Measurements from ENCODE around the gene USP13. TPM values are rescaled to one million over a fixed set of nuclear protein-coding genes. Genes with fewer than 3 reads are reported as not detected.

Gene USP13
- total and polyA plus RNA-seq, 2 of the 4 experiments (the other 2 are of a cell fraction) = 9.2 to 18.1 TPM

GRCh38 chr3:179702271-179702947 lies 49.6 kb downstream of the USP13 start:
- in situ Hi-C loops (cut with MboI; ENCODE audit: low sequenced_read_pairs) = no loop called here
- Histone ChIP-seq H2AK9ac (replicated peaks; ENCODE audit: low read depth, low read length, poor library complexity) (no peak overlapping the region), H4K20me1 (ENCODE audit: insufficient read depth, low read length) (peaks cover 4% of the 10 kb centered on the region; the same call in 1 of the 2 replicates), H2AK5ac (ENCODE audit: low read depth, low read length) (no peak overlapping the region), H3K36me3 (ENCODE audit: control insufficient read depth, insufficient read depth, low read length) (peaks cover 4% of the 10 kb centered on the region; the same call in 1 of the 2 replicates), H2BK120ac (ENCODE audit: low read depth, low read length) (no peak overlapping the region), H3K4me3 (ENCODE audit: insufficient read depth, low read depth, low read length) (no peak overlapping the region), H3K9me1 (ENCODE audit: insufficient read depth, low read length) (peaks cover 10% of the 10 kb centered on the region; the same call in 1 of the 2 replicates), H2BK15ac (ENCODE audit: low read depth, low read length) (no peak overlapping the region), H3K79me1 (ENCODE audit: low read depth in 1 of 2, low read length in 2 of 2) (peaks cover 12 to 50% of the 10 kb centered on the region in 2 experiments), H3K14ac (replicated peaks; ENCODE audit: low read depth, low read length) (no peak overlapping the region), H3K27me3 (ENCODE audit: control insufficient read depth, insufficient read depth, low read length) (no peaks in the 10 kb centered on the region), H3K18ac (ENCODE audit: low read depth, low read length) (no peak overlapping the region), H3K4me1 (ENCODE audit: control insufficient read depth, insufficient read depth, low read length) (peaks cover 4% of the 10 kb centered on the region; the same call in 1 of the 2 replicates), H3K27ac (ENCODE audit: insufficient read depth, low read length) (no peak overlapping the region), H2AFZ (replicated peaks; ENCODE audit: low read length, poor library complexity) (no peak overlapping the region), H4K8ac (ENCODE audit: low read depth in 2 of 2, low read length in 2 of 2) (no peak overlapping the region), H3K9ac (ENCODE audit: low read depth, low read length) (no peak overlapping the region), H3K9me3 (ENCODE audit: control insufficient read depth, insufficient read depth, low read length) (no peaks in the 10 kb centered on the region), H2BK5ac (ENCODE audit: low read depth, low read length, poor library complexity, severe bottlenecking) (peak overlapping the region; percentile 6), H4K91ac (ENCODE audit: insufficient read depth, low read depth, low read length) (no peak overlapping the region), H3K23ac (ENCODE audit: low read depth, low read length) (no peak overlapping the region), H3K4me2 (ENCODE audit: low read depth, low read length) (no peak overlapping the region), H3K4ac (ENCODE audit: low read depth, low read length) (no peak overlapping the region), H4K5ac (ENCODE audit: low read depth, low read length) (no peak overlapping the region), H3K56ac (ENCODE audit: extremely low read depth, insufficient read depth, low read length) (no peak overlapping the region), H2BK20ac (ENCODE audit: low read depth, low read length) (no peak overlapping the region)
- CTCF ChIA-PET = no interaction called here
- 100% methylated on average over 1 of the region's 6 CpGs; no CpG with 5 or more reads in 1 of the 2 experiments for WGBS, 2 experiments (ENCODE audit: extremely low coverage in 2 of 2, insufficient read length in 1 of 2)
- ATAC-seq (ENCODE audit: low read depth) = no peak
- intact Hi-C loops (cut with micrococcal nuclease) = no loop called here
- no peak for DNase-seq
- dilution Hi-C loops (cut with HindIII; ENCODE audit: low sequenced_read_pairs, unreplicated experiment) = no loop called here
- POLR2A ChIA-PET (ENCODE audit: unreplicated experiment) = no interaction called here
- no peak for TF ChIP-seq SMC3 (IDR thresholded peaks at IDR 0.05; ENCODE audit: low read depth, low read length)
- no TSS peak for BruUV-seq (replicated peaks)
